Measurements from ENCODE around the gene ZP3.
"Not testable (repeated sequence)": the region's sequence is repeated elsewhere in the genome, so short reads cannot be mapped to it uniquely, and the experiment has no call there.

- not testable (repeated sequence) for TF ChIP-seq POLR2AphosphoS5 (IDR thresholded peaks at IDR 0.05); CTCF (IDR thresholded peaks at IDR 0.05; ENCODE audit: poor library complexity, severe bottlenecking); RAD21 (conservative IDR thresholded peaks at IDR 0.05)
Observed at GRCh38 chr7:76482660-76483059, 57.9 kb downstream of the ZP3 start.

All from neural cell (in vitro differentiated cells).